HG02885 (cell line): Measurements from ENCODE around the gene TMUB1.

ENCODE experiments used
- ATAC-seq: cut with Tn5 transposase; IDR thresholded peaks from one replicate; pipeline ENCODE4 v1.9.1; 2021; ENCODE audit warnings: mild to moderate bottlenecking; ENCODE audit not compliant: unreplicated experiment, poor library complexity

TMUB1 gene

DNA sequence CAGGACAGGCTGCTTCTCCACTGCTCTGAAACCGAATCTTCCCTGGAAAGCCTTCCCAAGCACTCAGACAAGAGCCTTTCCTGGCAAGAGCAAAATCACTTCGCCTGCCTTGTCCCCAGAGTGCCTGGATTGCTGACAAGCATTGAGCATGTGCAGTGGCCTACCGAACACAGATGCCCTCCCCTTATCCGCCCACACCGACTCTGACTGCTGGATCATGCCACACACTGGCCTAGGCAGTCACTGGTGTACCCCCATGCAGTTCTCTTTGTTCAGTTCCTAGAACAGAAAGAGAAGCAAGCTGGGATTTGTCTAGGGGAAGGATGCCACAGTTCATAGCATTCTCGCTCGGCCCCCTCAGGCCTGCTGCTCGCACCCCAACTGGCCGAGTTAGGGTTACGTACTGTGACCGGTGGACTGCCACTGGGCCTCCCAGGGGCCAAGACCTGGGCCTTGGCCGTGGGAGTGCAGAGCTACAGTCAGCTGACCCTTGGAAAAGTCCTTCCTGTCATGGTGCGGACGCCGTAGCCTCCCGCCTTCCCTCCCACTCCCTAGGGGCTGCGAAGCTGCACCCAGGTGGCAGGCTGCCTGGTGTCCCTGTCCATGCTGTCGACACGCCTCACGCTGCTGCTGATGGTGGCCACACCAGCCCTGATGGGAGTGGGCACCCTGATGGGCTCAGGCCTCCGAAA is 48.1 kb downstream of the TMUB1 start:
- no peak for ATAC-seq

DNA sequence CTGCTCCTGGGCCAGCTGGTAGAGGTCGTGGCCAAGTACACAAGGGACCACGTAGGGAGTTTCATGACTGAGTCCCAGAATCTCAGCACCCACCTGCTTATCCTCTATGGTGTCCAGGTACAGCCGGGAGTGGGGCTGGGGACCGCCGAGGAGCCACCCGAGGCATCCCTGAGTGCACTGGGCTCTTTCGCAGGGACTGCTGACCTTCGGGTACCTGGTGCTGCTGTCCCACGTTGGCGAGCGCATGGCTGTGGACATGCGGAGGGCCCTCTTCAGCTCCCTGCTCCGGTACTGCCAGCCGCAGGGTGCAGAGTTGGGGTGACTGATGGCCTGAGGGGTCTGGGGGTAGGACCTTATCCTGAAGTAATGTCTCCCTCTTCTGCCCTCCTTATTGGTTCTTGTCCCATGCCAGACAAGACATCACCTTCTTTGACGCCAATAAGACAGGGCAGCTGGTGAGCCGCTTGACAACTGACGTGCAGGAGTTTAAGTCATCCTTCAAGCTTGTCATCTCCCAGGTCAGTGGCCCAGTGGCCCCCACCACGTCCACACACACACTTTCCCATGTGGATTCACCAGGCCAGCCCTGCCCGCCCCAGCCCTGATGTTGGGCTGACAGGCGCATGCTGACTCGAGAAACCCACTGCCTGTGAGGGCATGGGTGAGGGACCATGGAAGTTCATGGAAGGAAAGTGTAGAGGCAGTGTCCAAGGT is 48.8 kb downstream of the TMUB1 start:
- ATAC-seq = no peak

DNA sequence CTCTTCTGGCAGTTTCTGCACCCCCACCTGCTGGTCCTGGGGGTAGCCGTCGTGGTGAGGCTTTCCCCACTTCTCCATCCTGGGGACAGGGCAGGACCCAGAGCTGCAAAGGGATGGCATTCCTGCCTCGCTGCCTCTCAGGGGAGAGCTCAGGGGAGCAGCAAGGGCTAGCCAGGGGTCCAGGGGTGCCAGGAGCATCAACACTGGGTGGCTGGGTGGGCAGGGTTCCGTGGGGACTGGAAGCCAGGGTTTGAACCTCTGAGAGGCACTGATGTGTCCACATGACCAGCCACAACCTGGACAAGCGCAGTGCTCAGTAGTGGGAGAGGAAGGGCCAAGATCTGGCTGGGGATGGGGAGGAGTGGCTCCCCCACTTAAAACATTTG is 49.4 kb downstream of the TMUB1 start:
- no peak for ATAC-seq

GRCh38 chr7:151032936-151033863 is 50.1 kb downstream of the TMUB1 start:
- ATAC-seq = no peak
